OCI-LY7 (cell line): ENCODE results near the gene CNPY3.

Experiments
- EZH2phosphoT487 ChIP-seq: fragments of 200-600 bp; sonication (generic); IDR thresholded peaks from 2 replicates; pipeline ENCODE4 v1.6.1; 2018; ENCODE audit warnings: low read depth, borderline replicate concordance, mild to moderate bottlenecking, mixed run types, antibody characterized with exemption, low read length, moderate library complexity, mixed read lengths
- TF ChIP-seq, protein P1 (sequence below): fragments of 200-600 bp; sonication (generic); conservative IDR thresholded peaks from 2 replicates; pipeline ENCODE4 v1.5.1; 2014; ENCODE audit warnings: mild to moderate bottlenecking, antibody characterized with exemption, low read length, moderate library complexity, mixed read lengths

DNA sequence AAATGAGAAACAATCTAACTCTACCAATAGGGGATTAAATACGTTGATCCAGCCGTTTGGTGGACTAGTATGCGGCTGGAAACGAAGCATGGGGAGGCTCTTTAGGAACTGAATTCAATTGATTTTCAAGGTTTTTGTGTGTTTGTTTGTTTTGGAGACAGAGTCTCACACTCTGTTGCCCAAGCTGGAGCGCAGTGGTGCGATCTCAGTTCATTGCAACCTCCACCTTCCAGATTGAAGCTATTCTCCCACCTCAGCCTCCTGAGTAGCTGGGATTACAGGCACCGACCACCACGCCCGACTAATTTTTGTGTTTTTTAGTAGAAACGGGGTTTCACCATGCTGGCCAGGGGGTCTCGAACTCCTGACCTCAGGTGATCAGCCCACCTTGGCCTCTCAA is 7.1 kb downstream of the CNPY3 start:
- TF ChIP-seq, protein P1, sequence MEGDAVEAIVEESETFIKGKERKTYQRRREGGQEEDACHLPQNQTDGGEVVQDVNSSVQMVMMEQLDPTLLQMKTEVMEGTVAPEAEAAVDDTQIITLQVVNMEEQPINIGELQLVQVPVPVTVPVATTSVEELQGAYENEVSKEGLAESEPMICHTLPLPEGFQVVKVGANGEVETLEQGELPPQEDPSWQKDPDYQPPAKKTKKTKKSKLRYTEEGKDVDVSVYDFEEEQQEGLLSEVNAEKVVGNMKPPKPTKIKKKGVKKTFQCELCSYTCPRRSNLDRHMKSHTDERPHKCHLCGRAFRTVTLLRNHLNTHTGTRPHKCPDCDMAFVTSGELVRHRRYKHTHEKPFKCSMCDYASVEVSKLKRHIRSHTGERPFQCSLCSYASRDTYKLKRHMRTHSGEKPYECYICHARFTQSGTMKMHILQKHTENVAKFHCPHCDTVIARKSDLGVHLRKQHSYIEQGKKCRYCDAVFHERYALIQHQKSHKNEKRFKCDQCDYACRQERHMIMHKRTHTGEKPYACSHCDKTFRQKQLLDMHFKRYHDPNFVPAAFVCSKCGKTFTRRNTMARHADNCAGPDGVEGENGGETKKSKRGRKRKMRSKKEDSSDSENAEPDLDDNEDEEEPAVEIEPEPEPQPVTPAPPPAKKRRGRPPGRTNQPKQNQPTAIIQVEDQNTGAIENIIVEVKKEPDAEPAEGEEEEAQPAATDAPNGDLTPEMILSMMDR = no peak
- TF ChIP-seq EZH2phosphoT487 = no peak
